Astrocyte (in vitro differentiated cells and primary cell): Measurements from ENCODE around the gene EPAS1. TPM values are rescaled to one million over a fixed set of nuclear protein-coding genes. Genes with fewer than 3 reads are reported as not detected.

ENCODE experiments used
- DNase-seq: peaks from one replicate; pipeline ENCODE4 v3.0.0-alpha.2; 2010; ENCODE audit warnings: low read depth
- FAIRE-seq: peaks from 2 replicates; lab custom pipeline; 2011; peaks lifted over from hg19 to GRCh38; lab: Jason Lieb, UNC
- H2AFZ ChIP-seq: 2 replicates; pipeline ENCODE4 v1.6.0; 2012; ENCODE audit warnings: low read depth, low read length, inconsistent platforms
- H3K27ac ChIP-seq: 2 replicates; pipeline ENCODE4 v1.5.1; 2011; ENCODE audit warnings: low read depth, low read length, inconsistent platforms
- H3K27me3 ChIP-seq: 2 replicates; pipeline ENCODE4 v1.6.0; 2011; ENCODE audit warnings: low read length, inconsistent platforms; ENCODE audit not compliant: insufficient read depth
- H3K36me3 ChIP-seq: 2 replicates; pipeline ENCODE4 v1.5.1; 2011; ENCODE audit warnings: low read length, inconsistent platforms; ENCODE audit not compliant: insufficient read depth
- H3K4me1 ChIP-seq: 2 replicates; pipeline ENCODE4 v1.5.1; 2011; ENCODE audit warnings: low read length, inconsistent platforms; ENCODE audit not compliant: insufficient read depth
- H3K4me2 ChIP-seq: 2 replicates; pipeline ENCODE4 v1.6.0; 2012; ENCODE audit warnings: low read length, inconsistent platforms
- H3K4me3 ChIP-seq: 2 replicates; pipeline ENCODE4 v1.5.1; 2011; ENCODE audit warnings: low read depth, mild to moderate bottlenecking, low read length, inconsistent platforms; ENCODE audit not compliant: insufficient read depth
- H3K79me2 ChIP-seq: 2 replicates; pipeline ENCODE4 v1.6.0; 2012; ENCODE audit warnings: mild to moderate bottlenecking, low read length, inconsistent platforms; ENCODE audit not compliant: insufficient read depth
- H3K9ac ChIP-seq: 2 replicates; pipeline ENCODE4 v1.6.0; 2012; ENCODE audit warnings: mild to moderate bottlenecking, low read length, inconsistent platforms
- H3K9me3 ChIP-seq: 2 replicates; pipeline ENCODE4 v1.5.1; 2012; ENCODE audit warnings: low read depth, mild to moderate bottlenecking, low read length, inconsistent platforms; ENCODE audit not compliant: insufficient read depth
- H4K20me1 ChIP-seq: 2 replicates; pipeline ENCODE4 v1.6.0; 2012; ENCODE audit warnings: low read length, inconsistent platforms; ENCODE audit not compliant: insufficient read depth
- H3K27ac Mint-ChIP-seq: one replicate; pipeline ENCODE4 v1.8.0; 2021; ENCODE audit warnings: mild to moderate bottlenecking, mixed read lengths; ENCODE audit not compliant: unreplicated experiment
- H3K27me3 Mint-ChIP-seq: one replicate; pipeline ENCODE4 v1.8.0; 2021; ENCODE audit warnings: low read depth, mixed read lengths; ENCODE audit not compliant: unreplicated experiment
- H3K36me3 Mint-ChIP-seq: one replicate; pipeline ENCODE4 v1.8.0; 2021; ENCODE audit warnings: low read depth, mixed read lengths; ENCODE audit not compliant: unreplicated experiment
- H3K4me1 Mint-ChIP-seq: one replicate; pipeline ENCODE4 v1.8.0; 2021; ENCODE audit warnings: low read depth, mixed read lengths; ENCODE audit not compliant: unreplicated experiment
- H3K4me3 Mint-ChIP-seq: one replicate; pipeline ENCODE4 v1.8.0; 2021; ENCODE audit warnings: mild to moderate bottlenecking, moderate library complexity, mixed read lengths; ENCODE audit not compliant: unreplicated experiment
- H3K9me3 Mint-ChIP-seq: one replicate; pipeline ENCODE4 v1.8.0; 2021; ENCODE audit warnings: mild to moderate bottlenecking, mixed read lengths; ENCODE audit not compliant: unreplicated experiment
- EZH2 ChIP-seq: IDR thresholded peaks from 2 replicates; pipeline ENCODE4 v1.6.1; 2012; ENCODE audit warnings: mild to moderate bottlenecking, low read length, inconsistent platforms; ENCODE audit not compliant: insufficient read depth
- total RNA-seq: library from RNA; stranded (reverse); gene quantifications from 2 replicates; pipeline ENCODE4 v1.2.1, GENCODE V29; 2021
- TF ChIP-seq, protein P1 (sequence below): IDR thresholded peaks from 2 replicates; pipeline ENCODE4 v1.5.1; 2011; ENCODE audit warnings: low read depth, mild to moderate bottlenecking, inconsistent platforms, low read length, moderate library complexity; ENCODE audit not compliant: insufficient read depth

The EPAS1 gene
- total RNA-seq, 1 donor from 2014 or later: 42.8 TPM

DNA sequence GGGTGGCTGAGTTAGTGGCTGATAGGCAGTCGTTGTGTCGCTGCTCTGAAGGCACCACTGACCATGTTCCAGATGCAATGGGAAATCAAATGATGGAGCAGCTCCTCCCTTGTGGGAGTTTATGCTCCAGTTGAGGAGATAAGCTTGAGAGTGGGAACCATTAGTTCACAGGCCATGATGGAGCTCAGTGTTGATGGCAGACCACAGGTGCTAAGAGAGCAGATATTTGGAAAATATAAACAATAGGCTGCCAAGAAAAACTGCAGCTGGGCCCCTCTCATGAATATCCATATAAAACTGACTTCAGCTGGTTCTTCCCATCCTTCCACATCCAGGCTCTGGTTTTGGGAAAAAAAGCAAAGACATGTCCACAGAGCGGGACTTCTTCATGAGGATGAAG, 63.1 kb downstream of the EPAS1 start:
- H3K27me3 ChIP-seq: no peaks in the 10 kb centered on the region
- TF ChIP-seq EZH2: no peak
- TF ChIP-seq, protein P1, sequence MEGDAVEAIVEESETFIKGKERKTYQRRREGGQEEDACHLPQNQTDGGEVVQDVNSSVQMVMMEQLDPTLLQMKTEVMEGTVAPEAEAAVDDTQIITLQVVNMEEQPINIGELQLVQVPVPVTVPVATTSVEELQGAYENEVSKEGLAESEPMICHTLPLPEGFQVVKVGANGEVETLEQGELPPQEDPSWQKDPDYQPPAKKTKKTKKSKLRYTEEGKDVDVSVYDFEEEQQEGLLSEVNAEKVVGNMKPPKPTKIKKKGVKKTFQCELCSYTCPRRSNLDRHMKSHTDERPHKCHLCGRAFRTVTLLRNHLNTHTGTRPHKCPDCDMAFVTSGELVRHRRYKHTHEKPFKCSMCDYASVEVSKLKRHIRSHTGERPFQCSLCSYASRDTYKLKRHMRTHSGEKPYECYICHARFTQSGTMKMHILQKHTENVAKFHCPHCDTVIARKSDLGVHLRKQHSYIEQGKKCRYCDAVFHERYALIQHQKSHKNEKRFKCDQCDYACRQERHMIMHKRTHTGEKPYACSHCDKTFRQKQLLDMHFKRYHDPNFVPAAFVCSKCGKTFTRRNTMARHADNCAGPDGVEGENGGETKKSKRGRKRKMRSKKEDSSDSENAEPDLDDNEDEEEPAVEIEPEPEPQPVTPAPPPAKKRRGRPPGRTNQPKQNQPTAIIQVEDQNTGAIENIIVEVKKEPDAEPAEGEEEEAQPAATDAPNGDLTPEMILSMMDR: no peak
- no peaks in the 10 kb centered on the region for H3K36me3 ChIP-seq
- H3K9ac ChIP-seq: no peak overlapping the region
- no peaks in the 10 kb centered on the region for H3K4me1 Mint-ChIP-seq
- no peaks in the 10 kb centered on the region for H3K9me3 ChIP-seq
- no peak overlapping the region for H3K4me3 ChIP-seq
- H3K4me3 Mint-ChIP-seq: no peak overlapping the region
- no peak overlapping the region for H3K4me2 ChIP-seq
- H3K36me3 Mint-ChIP-seq: peaks cover 49% of the 10 kb centered on the region
- H2AFZ ChIP-seq: no peak overlapping the region
- no peaks in the 10 kb centered on the region for H3K79me2 ChIP-seq
- peaks cover 20% of the 10 kb centered on the region for H3K27me3 Mint-ChIP-seq
- H4K20me1 ChIP-seq: no peaks in the 10 kb centered on the region
- H3K4me1 ChIP-seq: no peaks in the 10 kb centered on the region
- FAIRE-seq (no peak), DNase-seq (no peak)
- H3K27ac Mint-ChIP-seq: no peak overlapping the region
- H3K27ac ChIP-seq: no peak overlapping the region
- peaks cover 19% of the 10 kb centered on the region for H3K9me3 Mint-ChIP-seq

DNA sequence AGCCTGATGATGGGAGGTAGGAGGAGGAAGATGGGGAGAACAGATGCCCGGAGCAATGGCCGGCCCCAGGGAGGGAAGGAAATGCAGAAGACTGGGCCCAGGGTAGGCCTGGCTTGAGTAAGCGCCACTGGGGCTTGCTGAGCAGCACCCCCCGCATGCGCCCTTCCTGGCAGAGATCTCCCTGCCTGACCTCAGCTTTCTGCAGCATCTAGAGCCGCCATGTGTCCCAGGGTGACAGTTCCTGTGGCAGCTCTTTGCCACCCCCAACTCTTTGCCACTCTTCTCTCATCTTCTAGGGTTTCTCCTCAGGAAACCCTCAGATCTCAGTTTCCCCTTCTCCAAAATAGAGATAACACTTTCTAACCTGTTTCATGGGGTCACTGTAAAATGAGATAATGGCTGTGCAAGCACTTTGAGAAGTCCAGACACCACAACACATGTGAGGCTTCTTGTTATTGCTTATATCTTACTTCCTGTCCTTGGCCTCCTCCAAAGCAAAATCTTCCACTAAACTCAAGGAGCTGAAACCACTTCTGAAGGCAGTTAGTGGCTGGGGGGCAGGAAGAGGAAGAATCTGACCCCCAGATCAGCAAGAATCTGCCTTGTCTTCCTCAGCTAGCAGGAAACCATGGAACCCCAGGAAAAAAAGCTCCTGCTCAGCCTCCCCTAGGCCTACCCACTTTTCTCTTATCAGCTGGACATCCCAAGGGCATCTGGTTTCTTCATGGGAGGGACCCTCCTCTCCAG, 64.9 kb downstream of the EPAS1 start:
- Histone ChIP-seq H3K4me2 (no peak overlapping the region), H3K27me3 (no peaks in the 10 kb centered on the region), H4K20me1 (no peaks in the 10 kb centered on the region), H3K27ac (no peak overlapping the region), H3K9ac (no peak overlapping the region), H3K36me3 (no peaks in the 10 kb centered on the region), H3K4me1 (no peaks in the 10 kb centered on the region), H3K9me3 (no peaks in the 10 kb centered on the region), H2AFZ (no peak overlapping the region), H3K79me2 (no peaks in the 10 kb centered on the region), H3K4me3 (no peak overlapping the region)
- Mint-ChIP-seq H3K9me3 (peaks cover 15% of the 10 kb centered on the region), H3K27me3 (peaks cover 10% of the 10 kb centered on the region), H3K27ac (no peak overlapping the region), H3K4me1 (peaks cover 2% of the 10 kb centered on the region), H3K36me3 (peaks cover 41% of the 10 kb centered on the region), H3K4me3 (no peak overlapping the region)
- no peak for DNase-seq
- no peak for FAIRE-seq
- TF ChIP-seq EZH2: no peak

DNA sequence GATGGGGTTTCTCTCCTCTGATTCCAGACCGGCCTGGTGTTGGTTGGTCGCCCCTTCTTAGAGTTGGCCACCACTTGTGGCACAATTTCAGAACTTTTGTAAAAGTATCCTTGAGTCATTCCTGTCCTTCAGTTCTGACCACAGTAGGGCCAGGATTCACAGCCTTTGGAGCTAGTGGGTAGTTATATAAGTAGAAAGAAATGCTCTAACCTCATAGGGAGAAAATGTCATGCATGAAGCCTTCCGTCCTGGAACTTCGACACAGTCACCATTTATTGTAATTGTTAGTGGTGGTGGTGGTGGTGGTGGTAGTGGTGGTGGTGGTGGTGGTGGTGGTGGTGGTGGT, 65.4 kb downstream of the EPAS1 start:
- no peaks in the 10 kb centered on the region for H3K36me3 ChIP-seq
- FAIRE-seq (no peak), DNase-seq (peak; percentile 32)
- peaks cover 36% of the 10 kb centered on the region for H3K36me3 Mint-ChIP-seq
- no peaks in the 10 kb centered on the region for H3K79me2 ChIP-seq
- no peak overlapping the region for H3K27ac Mint-ChIP-seq
- H3K4me2 ChIP-seq: no peak overlapping the region
- H3K4me3 Mint-ChIP-seq: no peak overlapping the region
- no peak for TF ChIP-seq EZH2
- TF ChIP-seq, protein P1: no peak
- H3K27me3 Mint-ChIP-seq: peaks cover 8% of the 10 kb centered on the region
- H3K4me1 ChIP-seq: no peaks in the 10 kb centered on the region
- peaks cover 2% of the 10 kb centered on the region for H3K4me1 Mint-ChIP-seq
- no peak overlapping the region for H3K9ac ChIP-seq
- no peak overlapping the region for H3K4me3 ChIP-seq
- H3K27ac ChIP-seq: no peak overlapping the region
- H3K27me3 ChIP-seq: no peaks in the 10 kb centered on the region
- peaks cover 15% of the 10 kb centered on the region for H3K9me3 Mint-ChIP-seq
- no peak overlapping the region for H2AFZ ChIP-seq
- H4K20me1 ChIP-seq: no peaks in the 10 kb centered on the region
- H3K9me3 ChIP-seq: no peaks in the 10 kb centered on the region
